Gastrocnemius medialis (tissue), 4 donors: ENCODE data around the gene ASB3.

Experiments used
- CTCF ChIP-seq, 5 experiments: fragments of 450-650 bp in 3 of 5; fragments of 200-600 bp in 2 of 5; sonication (generic) in 2 of 5; IDR thresholded peaks in 4 of 5; conservative IDR thresholded peaks in 1 of 5; 1 replicate in 4 of 5; 2 replicates in 1 of 5; pipeline ENCODE4 v1.5.1; 2016 to 2019; ENCODE audit warnings: antibody characterized with exemption in 5 of 5, mild to moderate bottlenecking in 3 of 5, moderate library complexity in 3 of 5
- POLR2A ChIP-seq, 2 donors: fragments of 450-650 bp; IDR thresholded peaks; one replicate each; pipeline ENCODE4 v1.6.1; 2017; ENCODE audit warnings: antibody characterized with exemption in 2 of 2, mild to moderate bottlenecking in 2 of 2, moderate library complexity in 2 of 2

- no peak for TF ChIP-seq CTCF (IDR thresholded peaks at IDR 0.05 in 4 of 5, conservative IDR thresholded peaks at IDR 0.05 in 1 of 5)
- TF ChIP-seq POLR2A (IDR thresholded peaks at IDR 0.05) = no peak
These were observed 62.2 kb downstream of the ASB3 start for GRCh38 chr2:53724536-53724935.
